ENCODE measurements around the gene BCAS1.

Gene BCAS1

DNA sequence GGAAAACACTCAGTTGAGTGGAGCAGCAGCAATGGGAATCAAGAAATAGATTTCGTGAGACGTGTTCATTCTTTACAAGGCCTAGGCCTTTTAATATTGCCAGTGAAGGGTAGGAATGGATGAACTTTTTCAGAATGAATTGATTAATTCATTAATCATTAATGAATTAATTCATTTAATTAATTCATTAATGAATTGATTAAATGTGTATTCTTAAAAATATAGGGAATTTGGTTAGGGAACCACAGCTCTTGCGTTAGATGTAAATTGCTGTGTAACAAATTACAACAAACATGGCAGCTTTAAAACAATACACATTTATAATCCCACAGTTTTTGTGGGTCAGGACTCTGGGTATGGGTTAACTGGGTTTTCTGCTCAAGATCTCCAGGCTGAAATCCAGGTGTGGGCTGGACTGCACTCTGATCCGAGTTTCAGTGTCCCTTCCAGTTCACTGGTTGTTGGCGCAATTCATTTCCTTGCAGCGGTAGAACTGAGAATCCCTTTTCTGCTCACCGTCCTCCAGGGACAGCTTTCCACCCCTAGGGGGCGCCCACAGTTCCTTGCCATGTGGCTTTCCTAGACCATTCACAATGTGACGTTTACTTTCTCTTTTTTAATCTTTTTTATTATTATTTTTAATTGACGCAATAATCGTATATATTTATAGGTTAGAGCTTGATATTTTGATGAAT lies 32.8 kb upstream of the BCAS1 start:
- peak; percentile 73 for DNase-seq (ENCODE audit: low read depth)

DNA sequence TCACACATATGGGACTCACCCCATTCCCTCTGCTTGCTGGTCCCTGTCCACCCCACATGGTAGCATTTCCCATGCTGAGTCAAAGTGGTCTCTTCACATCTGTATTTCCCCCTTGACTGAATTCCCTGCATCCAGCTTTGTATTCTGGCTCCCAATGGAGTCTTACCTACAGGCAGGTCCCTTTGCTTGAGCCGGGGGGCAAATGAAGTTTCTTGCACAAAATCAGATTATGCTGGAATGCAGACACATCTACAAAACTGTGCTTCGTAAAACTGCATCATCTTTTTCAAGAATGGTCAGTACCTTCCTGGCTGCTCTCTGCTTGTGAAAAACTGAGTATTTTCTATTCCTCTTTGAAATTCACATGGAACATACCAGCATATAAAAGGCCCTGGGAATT lies 32.1 kb upstream of the BCAS1 start:
- no peak for DNase-seq (ENCODE audit: low read depth)

DNA sequence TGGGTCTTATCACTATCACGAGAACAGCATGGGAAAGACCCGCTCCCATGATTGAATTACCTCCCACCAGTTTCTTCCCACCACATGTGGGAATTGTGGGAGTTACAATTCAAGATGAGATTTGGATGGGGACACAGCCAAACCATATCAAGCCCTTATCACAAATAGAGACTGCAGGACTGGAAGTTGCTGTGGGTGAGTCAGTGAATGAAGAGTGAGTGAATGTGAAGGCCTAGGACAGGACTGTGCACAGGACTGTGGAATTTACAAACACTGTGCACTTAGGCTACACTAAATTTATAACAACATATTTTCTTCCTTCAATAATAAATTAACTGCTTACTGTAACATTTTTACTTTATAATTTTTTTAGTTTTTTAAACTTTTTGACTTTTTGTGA lies 30.2 kb upstream of the BCAS1 start:
- DNase-seq (ENCODE audit: low read depth), result no peak

DNA sequence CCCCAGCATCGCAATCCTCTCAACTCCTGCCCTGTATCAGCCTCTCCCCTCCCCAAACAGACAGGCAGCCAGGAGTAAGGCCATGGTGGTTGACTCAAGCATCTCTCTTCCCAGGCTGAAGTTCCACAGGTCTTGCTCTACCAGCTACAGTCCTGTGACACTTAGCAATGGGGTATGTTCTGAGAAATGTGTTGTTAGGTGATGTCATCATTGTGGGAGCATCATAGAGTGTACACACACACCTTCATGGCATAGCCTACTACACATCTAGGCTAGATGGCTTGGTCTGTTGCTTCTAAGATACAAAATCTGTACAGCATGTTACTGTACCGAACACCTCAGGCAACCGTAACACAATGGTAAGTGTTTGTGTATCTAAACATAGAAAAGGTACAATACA lies 29.5 kb upstream of the BCAS1 start:
- DNase-seq (ENCODE audit: low read depth), result no peak

DNA sequence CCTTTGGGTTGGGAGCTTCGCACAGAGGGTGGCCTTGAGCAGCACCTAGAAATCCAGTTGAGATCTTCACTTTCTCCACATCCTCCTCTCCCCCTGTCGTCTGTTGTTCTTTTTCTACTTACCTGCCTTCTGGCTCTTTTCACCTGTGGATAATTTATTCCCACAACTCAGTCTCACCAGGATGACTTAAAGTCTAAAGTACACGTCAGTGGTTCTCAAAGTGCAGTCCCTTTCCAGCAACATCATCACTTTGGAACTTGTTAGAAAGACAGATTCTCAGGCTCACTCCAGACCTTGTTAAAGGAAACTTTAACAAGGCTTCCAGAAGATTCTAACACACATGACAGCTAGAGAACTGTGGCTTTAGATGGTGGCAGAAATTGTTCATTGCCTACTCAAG lies 27.7 kb upstream of the BCAS1 start:
- DNase-seq (ENCODE audit: low read depth), result no peak

DNA sequence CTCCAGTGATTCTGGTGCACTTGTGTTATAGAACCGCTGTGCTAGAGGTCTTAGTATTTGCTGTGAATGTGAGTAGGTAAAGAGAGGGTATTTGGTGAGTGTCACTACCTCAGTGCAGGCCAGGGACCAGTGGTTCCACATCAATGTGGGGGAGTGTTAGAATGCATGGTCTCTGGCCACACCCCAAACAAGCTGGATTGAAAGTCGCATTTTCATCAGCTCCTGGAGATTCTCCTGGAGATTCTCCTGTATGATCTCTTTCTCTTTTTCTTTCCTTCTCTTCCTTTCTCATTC lies 26.8 kb upstream of the BCAS1 start:
- no peak for DNase-seq (ENCODE audit: low read depth)

DNA sequence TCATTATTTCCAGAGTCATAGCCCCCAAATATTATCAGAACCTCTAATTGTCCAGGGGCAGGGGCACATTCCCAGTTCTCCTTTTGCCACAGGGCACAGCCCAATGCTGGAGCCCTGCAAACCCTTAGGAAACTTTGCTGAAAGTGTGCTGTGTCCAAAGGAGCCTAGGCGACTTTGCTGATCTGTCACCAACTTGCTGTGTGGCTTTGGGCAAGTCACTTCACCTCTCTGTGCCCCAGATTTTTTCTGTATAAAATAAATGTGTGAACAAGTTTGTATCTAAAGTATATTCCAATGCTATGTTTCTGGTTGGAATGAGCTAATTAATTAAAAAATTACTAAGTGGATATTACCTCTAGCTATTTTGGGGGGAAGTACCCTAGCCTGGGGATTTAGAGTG lies 25.4 kb upstream of the BCAS1 start:
- DNase-seq (ENCODE audit: low read depth), result no peak

DNA sequence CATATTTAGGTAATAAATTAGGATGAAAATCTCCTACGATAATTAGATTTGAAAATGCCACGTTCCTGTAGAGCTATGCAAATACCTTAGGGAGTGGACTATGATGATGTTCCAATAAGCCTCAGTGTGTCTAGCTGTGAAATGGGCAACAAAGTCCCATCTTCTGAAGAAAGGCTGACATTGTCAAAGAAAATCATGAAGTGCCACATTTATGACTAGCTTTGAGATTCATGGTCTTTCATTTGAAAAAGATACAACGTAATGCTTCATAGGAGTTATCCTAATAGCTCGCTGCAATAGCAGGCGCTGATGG lies 23.8 kb upstream of the BCAS1 start:
- no peak for DNase-seq (ENCODE audit: low read depth)

DNA sequence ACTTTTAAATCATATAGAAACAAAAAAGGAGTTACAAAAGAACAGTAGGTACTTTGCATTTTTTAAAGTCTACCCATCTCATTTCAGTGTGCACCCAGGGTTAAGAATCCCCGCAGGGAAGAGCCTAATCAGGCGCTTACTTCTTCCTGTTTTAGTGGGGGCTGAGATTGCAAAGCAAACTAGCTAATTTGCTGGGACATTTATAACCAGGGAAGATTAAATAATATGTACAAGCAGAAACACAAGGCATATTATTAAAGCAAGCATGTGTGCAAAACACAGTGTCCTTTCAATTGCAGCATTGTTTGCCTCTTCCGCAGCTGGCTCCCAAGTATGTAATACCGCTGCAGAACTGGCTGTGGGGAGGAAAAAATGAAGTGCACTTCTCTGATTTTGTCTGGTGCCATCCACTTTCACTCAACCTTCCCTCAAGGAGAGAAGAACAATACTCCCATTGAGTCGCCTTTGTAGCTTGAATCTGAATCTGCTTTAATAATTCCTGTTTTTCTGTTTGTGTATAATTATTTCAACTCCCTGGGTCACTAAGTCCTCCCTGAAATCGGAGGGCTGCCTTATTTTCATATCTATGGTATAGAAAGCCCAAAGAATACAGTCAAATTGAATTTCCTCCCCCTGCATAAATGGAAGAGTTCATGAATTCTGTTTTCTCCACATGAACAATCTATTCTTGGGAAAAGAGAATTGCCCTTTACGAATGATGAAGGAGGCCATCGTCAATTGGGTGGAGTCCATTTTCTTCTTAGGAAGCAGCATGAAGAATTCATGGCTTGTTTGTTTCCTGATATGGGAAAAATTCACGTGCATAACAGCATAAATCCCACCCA lies 23.3 kb upstream of the BCAS1 start:
- DNase-seq (ENCODE audit: low read depth), result no peak

DNA sequence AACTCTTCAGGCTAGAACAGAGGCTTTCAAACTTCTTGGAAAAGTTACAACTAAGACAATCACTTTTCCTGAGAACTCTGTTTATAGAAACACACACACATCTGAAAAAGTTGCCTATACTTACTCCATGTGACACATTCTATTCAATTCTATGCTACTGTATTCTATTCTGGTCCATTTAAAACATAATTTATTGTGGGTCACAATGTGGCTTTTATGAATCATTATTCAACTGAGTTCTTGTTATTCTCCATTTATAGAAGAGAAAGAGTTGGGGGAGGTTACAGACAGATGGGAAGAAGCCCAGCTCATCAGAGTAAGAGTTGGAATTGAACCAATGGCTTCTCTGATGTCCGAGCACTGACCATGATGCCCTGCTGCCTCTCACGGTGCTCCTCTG lies 21.6 kb upstream of the BCAS1 start:
- DNase-seq (ENCODE audit: low read depth), result no peak

DNA sequence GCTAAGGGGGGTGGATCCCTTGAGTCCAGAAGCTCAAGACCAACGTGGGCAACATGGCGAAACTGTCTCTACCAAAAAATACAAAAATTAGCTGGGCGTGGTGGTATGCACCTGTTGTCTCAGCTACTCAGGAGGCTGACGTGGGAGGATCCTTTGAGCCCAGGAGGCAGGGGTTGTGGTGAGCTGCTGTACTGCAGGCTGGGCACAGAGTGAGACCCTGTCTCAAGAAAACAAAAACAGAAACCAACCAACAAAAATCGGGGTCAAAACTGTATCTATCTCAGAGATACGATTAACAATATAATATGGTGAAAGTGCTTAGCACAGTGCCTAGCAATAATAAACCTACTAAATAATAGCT lies 20.7 kb upstream of the BCAS1 start:
- no peak for DNase-seq (ENCODE audit: low read depth)

DNA sequence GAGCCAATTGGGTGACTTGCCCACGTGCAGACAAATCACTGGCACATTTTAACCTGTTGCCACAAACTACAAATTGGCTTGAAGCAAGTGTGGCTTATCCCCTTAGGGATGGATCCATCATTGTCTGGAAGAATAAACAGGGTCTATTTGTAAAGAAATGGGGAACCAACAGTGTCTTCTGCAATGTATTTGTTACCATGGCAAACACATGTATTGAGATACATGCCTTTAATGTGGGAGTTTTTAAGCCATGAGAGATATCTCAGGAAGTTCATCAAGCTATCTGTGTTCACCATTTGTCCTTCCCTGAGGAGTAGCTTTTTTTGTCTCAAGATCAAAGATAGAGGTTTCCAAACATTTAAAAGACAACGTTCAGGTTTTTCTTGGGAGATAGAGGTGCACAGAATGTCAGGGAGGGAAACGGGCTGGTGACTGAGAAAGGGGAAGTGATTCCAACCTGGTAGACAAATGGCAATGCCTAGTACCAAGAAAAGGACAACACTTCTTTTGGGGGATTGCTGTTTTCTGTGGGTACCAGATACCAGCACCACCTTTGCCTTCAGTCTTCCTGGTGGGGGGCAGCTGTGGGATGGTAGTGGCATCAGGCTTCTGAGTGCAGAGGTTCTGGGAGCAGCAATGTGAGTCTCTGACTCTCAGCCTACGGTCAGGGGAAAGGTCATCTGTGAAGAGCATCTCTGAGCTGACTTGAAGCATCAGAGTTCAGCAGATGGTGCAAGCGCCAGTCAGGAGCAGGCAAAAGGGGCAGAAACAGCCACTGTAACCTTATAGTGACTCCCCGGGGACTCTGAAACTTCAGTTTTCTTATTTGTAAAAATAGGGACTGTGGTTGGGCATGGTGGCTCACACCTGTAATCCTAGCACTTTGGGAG lies 20.1 kb upstream of the BCAS1 start:
- DNase-seq (ENCODE audit: low read depth), result no peak

DNA sequence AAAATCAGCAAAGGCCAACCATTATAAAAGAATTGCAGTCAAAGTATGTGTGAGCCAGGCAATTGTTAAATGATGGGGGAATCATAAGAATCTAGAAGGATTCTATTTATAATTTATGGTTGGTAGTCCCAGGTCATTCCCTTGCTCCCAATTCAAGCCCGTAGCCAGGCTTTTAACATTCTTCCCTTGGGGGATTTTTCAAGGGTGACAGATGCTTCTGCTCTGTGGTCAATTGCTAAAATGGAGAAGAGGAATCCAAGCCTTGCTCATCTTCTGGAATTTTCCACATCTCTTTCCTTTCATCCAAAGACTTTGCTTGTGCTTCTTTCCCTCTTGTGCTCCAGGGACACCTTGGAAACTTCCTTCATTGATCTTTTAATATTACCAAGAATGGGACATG lies 18.0 kb upstream of the BCAS1 start:
- DNase-seq (ENCODE audit: low read depth), result no peak

DNA sequence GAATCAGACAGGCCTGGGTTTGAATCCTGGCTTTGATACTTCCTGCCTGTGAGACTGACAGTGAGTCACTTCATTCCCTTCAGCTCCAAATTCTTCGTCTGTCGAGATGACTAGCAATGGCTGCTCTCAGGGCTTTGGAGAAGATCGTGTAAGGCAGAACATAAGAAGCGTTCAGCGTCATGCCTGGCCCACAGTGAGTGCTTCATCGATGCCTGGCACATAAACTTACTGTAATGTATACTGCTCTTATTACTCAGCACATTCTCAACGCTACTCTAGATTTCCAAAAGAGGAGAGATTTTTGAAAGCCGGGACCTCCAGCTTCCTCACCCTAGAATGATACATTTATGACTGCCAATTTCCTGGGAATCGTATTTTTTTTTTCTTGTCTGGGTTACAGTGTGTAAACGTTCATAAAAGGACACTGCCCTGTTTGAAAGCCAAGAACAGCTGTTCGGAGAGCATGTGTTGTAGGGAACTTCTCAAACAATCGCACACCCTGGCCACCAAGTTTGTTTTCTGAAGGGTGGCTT lies 16.2 kb upstream of the BCAS1 start:
- no peak for DNase-seq (ENCODE audit: low read depth)

DNA sequence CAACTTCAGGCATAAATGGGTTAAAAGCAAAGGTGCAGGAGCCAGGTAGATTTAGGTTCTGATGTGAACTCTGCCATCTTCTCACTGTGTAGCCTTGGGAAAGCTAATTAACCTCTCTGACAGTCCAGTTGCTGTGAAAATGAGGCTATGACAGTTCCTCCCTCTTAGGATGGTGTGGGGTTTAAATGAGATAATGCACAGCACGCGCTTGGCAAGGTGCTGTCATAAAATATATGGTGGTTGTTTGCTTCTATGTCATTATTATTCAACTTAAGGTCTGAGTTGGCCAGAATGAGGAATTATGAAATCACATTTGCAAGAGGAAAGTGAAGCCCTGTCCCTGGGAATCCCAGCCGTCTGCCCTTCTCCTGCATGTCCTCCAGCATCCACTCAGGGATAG lies 15.5 kb upstream of the BCAS1 start:
- no peak for DNase-seq (ENCODE audit: low read depth)

DNA sequence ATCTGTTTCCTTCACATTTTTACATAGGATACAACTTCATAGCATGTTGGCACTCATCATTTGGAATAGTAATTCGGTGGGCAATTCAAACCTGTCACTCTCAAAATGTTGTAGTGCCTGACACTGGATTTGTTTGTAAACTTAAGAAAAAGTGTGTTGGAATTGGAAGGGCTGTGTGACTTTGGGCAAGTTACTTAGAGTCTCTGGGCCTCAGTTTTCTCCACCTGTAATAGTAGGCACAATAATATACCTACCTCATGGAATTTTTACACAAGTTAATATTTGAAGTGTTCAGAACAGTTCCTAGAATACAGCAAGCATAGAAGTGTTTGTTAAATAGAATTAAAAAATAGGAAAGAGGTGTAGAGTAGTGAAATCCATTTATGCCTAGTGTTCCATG lies 15.0 kb upstream of the BCAS1 start:
- DNase-seq (ENCODE audit: low read depth), result no peak

DNA sequence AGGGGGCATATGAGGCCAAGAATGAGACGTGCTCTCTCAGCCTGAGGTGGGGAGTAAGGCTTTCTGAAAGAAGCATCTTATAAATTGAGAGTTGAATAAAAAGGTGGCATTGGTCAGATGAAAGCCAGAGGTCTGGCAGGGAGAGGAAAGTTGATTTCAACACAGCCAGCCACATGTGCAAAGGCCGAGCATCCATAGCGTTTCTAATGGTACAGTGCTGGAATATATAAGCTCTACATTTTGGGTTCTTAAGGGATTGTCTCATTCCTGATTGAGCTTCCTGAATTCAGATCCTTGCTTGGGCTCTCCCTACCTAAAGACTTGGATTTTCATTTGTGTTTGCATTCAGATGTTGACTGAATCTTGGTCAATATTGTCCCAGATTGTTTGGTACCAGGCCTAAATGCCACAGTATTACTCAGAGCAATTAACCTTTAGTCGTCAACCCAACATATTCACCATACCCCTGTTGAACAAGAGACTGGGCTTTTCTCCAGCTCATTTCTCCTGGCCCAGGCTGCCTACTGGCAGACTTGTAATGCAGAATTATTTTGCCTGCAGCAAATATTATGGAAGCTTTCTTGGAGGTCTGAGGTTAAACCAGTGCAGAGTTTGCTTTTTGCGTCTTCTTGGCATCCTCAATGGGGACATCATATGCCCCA lies 14.5 kb upstream of the BCAS1 start:
- DNase-seq (ENCODE audit: low read depth), result no peak

DNA sequence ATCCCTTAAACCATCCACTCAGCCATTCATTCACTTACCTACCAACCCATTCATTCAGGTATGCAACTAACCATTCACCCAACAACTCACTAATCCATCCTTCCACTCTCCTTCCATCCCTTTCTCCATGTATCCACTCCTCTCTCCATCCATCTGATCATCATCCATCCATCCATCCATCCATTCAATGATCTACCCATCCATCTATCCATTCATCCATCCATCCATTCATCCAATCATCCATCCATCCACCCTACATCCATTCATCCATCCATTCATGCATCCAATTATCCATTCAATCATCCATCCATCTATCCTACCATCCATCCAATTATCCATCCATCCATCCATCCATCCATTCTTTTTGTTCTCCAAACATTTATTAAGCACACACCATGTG lies 13.8 kb upstream of the BCAS1 start:
- no peak for DNase-seq (ENCODE audit: low read depth)

DNA sequence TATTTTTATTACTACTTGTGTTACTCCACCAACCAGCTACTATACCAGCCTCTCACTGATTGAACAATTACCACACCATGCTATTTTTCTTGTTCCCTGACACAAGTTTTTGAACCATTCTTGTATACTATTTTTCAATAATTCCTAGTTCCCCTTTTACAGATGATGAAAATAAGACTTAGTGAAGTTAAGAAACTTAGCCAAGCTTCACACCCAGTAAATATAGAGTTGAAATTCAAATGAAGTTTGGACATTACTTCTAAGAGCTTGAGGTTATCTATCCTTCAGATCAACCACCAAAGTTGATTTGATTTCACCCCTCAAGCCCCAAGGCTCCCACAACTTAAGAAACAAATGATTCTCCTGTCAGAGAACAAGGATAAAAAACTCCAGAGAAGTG lies 13.1 kb upstream of the BCAS1 start:
- no peak for DNase-seq (ENCODE audit: low read depth)

DNA sequence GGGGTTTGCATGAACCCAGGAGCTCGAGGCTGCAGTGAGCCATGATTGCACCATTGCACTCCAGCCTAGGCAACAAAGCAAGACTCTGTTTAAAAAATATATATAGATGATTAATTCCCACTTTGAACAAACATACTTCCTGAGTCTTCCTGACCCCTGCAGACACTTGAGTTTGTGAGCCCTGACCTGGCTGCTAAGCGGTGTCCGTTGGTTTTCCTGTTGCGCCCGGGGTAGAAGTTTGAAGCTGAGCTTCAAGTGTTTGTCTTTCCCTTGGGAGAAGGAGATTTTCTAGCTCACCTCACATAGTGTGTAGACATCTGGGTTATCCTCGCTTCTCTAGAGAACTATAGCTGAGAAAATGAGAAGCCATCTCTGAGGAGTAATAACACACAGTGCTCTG lies 11.7 kb upstream of the BCAS1 start:
- no peak for DNase-seq (ENCODE audit: low read depth)

DNA sequence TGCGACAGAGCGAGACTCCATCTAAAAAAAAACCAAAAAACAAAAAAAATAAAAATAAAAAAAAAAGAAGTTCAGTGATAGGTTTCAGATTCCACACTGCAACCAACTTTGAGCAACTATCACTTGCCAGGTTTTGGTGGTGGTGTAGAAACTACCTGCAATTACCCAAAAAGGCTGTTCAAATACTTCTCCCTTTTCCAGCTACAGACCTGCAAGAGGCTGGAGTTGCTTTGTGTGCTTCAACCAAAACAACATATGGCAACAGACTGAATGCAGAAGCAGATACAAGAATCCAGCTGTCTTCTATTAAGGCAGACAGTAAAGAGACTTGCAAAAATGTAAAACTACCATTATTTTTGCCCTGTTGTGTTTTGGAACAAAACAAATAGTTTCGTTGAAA lies 9.3 kb upstream of the BCAS1 start:
- DNase-seq (ENCODE audit: low read depth), result no peak

DNA sequence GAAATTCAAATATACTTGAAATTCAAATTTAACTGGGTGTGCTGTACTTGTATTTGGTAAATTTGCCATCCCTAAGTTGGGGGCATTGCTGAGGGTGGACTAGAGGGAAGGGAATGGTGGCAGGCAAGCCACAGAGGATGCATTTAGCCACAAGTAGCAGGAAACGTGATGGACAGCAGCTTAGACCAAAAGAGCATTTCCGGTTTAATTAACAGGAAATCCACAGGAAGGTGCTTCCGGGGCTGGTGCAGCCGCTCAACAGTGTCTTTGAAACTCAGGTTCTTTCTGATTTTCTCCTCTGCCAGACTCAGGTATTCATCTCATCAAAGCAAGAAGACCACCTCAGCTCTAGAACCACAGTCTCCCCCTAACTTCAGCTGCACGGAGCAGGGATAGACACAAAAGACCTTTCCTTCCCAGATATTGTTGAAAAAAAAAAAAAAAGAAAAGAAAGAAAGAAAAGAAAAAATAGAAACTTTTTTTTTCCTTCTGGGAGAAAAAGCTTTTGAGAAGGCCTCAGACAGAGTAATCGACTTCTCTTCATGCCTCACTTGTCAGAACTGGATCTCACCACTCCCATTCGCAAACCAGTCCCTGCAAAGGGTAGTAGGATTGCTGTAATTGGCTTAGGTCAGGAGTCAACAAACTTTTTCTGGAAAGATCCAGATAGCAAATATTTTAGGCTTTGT lies 8.0 kb upstream of the BCAS1 start:
- DNase-seq (ENCODE audit: low read depth), result no peak
